Fibroblast of lung (primary cell): ENCODE results near the gene PLEKHG4B. TPM values are rescaled to one million over a fixed set of nuclear protein-coding genes. Genes with fewer than 3 reads are reported as not detected.

Source experiments
- DNase-seq, 2 donors: peaks; one replicate each; pipeline versions ENCODE4 v3.0.0 to v3.0.0-alpha.2; 2010; ENCODE audit warnings: low read depth in 2 of 2
- H2AFZ ChIP-seq: 2 replicates; pipeline ENCODE4 v1.5.1; 2012; ENCODE audit warnings: low read length, control low read depth, inconsistent platforms
- H3K27ac ChIP-seq: 2 replicates; pipeline ENCODE4 v1.5.1; 2011; ENCODE audit warnings: low read length, control low read depth; ENCODE audit not compliant: insufficient read depth
- H3K27me3 ChIP-seq: 2 replicates; pipeline ENCODE4 v1.5.1; 2011; ENCODE audit warnings: mild to moderate bottlenecking, low read length; ENCODE audit not compliant: control insufficient read depth, insufficient read depth
- H3K36me3 ChIP-seq: 2 replicates; pipeline ENCODE4 v1.5.1; 2011; ENCODE audit warnings: low read length; ENCODE audit not compliant: control insufficient read depth, insufficient read depth
- H3K4me1 ChIP-seq: 2 replicates; pipeline ENCODE4 v1.5.1; 2011; ENCODE audit warnings: low read length; ENCODE audit not compliant: control insufficient read depth, insufficient read depth; ENCODE audit errors: extremely low read depth
- H3K4me2 ChIP-seq: 2 replicates; pipeline ENCODE4 v1.5.1; 2011; ENCODE audit warnings: low read length, control low read depth; ENCODE audit not compliant: insufficient read depth; ENCODE audit errors: extremely low read depth
- H3K4me3 ChIP-seq, 4 experiments: fragments of 200-600 bp in 1 of 4; sonication (generic) in 1 of 4; replicated peaks in 1 of 4; 2 replicates each; pipeline ENCODE4 v1.5.1; 2011 to 2016; ENCODE audit warnings: low read length in 4 of 4, low read depth in 3 of 4, mild to moderate bottlenecking in 3 of 4, control low read depth in 2 of 4, inconsistent platforms in 1 of 4, mixed read lengths in 1 of 4; ENCODE audit not compliant: insufficient read depth in 1 of 4; ENCODE audit errors: control extremely low read depth in 1 of 4
- H3K79me2 ChIP-seq: 2 replicates; pipeline ENCODE4 v1.5.1; 2012; ENCODE audit warnings: mild to moderate bottlenecking, low read length, inconsistent platforms; ENCODE audit not compliant: control insufficient read depth, insufficient read depth
- H3K9ac ChIP-seq: 2 replicates; pipeline ENCODE4 v1.5.1; 2011; ENCODE audit warnings: mild to moderate bottlenecking, low read length, control low read depth; ENCODE audit not compliant: insufficient read depth
- H3K9me3 ChIP-seq: 2 replicates; pipeline ENCODE4 v1.5.1; 2012; ENCODE audit warnings: low read depth, low read length; ENCODE audit not compliant: control insufficient read depth, insufficient read depth
- H4K20me1 ChIP-seq: 2 replicates; pipeline ENCODE4 v1.5.1; 2011; ENCODE audit warnings: low read length; ENCODE audit not compliant: control insufficient read depth, insufficient read depth; ENCODE audit errors: extremely low read depth
- EZH2 ChIP-seq: IDR thresholded peaks from 2 replicates; pipeline ENCODE4 v1.5.1; 2012; ENCODE audit warnings: low read length, control low read depth, mild to moderate bottlenecking; ENCODE audit errors: missing control alignments
- polyA plus RNA-seq, 2 donors: library from polyadenylated mRNA; depleted of rRNA in 1 of 2; stranded (reverse) in 1 of 2; unstranded in 1 of 2; fragments of >200 nt; gene quantifications; 2 replicates each; pipeline ENCODE4 v1.2.1, GENCODE V29; 2011 to 2012; ENCODE audit warnings: missing spikeins in 1 of 2
- total RNA-seq: library from RNA; depleted of rRNA; stranded (reverse); fragments of >200 nt; gene quantifications from 2 replicates; pipeline ENCODE4 v1.2.1, GENCODE V29; 2014
- TF ChIP-seq, protein P1 (sequence below), 2 donors: IDR thresholded peaks in 1 of 2; conservative IDR thresholded peaks in 1 of 2; 1 replicate in 1 of 2; 2 replicates in 1 of 2; pipeline ENCODE4 v1.5.1; 2011 to 2012; ENCODE audit warnings: low read length in 2 of 2, control low read depth in 1 of 2, inconsistent platforms in 1 of 2, low read depth in 1 of 2, mild to moderate bottlenecking in 1 of 2

The PLEKHG4B gene
- total and polyA plus RNA-seq, 2 donors (not counting 1 experiment from before 2014, with no cell fraction given): under 0.01 to 0.08 TPM

DNA sequence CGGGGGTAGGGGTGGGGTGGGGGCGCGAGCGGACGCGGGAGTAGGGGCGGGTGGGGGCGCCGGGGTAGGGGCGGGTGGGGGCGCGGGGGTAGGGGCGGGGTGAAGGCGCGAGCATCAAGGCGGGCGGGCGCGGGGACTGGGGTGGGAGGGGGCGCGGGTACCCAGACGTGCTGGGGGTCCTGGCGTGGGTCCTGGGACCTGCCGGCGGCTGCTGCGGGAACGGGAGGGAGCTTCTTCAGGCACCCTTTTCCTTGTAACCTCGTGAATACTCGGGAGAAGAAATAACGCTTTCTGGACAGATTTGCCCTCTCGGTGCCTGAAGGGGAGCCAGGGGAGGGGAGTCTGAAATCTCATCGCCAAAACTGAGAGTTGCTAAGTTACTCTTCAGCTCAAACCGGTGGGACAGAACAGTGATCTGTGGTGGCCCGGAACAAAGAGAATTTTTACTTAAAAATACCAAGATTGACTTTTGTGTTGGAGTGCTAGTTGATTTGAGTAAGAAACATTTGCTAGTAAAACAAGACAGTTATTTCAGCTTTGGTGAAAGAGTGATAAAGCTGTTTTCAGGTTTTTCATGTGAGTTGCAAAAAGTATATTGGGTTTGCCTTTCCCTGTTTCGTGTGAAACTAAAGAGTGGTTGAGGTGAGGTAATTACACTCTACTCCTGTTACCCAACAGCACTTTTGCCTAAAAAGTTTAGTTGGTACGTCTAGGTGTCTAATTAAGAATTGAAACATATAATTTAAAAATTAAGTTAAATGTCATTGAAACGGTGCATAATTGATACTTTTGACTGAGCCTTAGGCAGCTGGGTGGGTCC is 643 bp downstream of the PLEKHG4B start:
- Histone ChIP-seq H3K4me1 (no peaks in the 10 kb centered on the region), H3K79me2 (no peaks in the 10 kb centered on the region), H2AFZ (no peak overlapping the region), H3K4me3 (no peak overlapping the region), H3K27me3 (peaks cover 36% of the 10 kb centered on the region), H3K4me2 (no peak overlapping the region), H4K20me1 (no peaks in the 10 kb centered on the region), H3K9ac (no peak overlapping the region), H3K36me3 (no peaks in the 10 kb centered on the region), H3K27ac (no peak overlapping the region), H3K9me3 (no peaks in the 10 kb centered on the region)
- peak; percentile 68 for TF ChIP-seq EZH2
- TF ChIP-seq, protein P1, sequence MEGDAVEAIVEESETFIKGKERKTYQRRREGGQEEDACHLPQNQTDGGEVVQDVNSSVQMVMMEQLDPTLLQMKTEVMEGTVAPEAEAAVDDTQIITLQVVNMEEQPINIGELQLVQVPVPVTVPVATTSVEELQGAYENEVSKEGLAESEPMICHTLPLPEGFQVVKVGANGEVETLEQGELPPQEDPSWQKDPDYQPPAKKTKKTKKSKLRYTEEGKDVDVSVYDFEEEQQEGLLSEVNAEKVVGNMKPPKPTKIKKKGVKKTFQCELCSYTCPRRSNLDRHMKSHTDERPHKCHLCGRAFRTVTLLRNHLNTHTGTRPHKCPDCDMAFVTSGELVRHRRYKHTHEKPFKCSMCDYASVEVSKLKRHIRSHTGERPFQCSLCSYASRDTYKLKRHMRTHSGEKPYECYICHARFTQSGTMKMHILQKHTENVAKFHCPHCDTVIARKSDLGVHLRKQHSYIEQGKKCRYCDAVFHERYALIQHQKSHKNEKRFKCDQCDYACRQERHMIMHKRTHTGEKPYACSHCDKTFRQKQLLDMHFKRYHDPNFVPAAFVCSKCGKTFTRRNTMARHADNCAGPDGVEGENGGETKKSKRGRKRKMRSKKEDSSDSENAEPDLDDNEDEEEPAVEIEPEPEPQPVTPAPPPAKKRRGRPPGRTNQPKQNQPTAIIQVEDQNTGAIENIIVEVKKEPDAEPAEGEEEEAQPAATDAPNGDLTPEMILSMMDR (conservative IDR thresholded peaks at IDR 0.05 in 1 of 2, IDR thresholded peaks at IDR 0.05 in 1 of 2; ENCODE audit: low read depth in 1 of 2, low read length in 2 of 2): no peak
- DNase-seq: peak in 1 of 2 donors; percentile 2

DNA sequence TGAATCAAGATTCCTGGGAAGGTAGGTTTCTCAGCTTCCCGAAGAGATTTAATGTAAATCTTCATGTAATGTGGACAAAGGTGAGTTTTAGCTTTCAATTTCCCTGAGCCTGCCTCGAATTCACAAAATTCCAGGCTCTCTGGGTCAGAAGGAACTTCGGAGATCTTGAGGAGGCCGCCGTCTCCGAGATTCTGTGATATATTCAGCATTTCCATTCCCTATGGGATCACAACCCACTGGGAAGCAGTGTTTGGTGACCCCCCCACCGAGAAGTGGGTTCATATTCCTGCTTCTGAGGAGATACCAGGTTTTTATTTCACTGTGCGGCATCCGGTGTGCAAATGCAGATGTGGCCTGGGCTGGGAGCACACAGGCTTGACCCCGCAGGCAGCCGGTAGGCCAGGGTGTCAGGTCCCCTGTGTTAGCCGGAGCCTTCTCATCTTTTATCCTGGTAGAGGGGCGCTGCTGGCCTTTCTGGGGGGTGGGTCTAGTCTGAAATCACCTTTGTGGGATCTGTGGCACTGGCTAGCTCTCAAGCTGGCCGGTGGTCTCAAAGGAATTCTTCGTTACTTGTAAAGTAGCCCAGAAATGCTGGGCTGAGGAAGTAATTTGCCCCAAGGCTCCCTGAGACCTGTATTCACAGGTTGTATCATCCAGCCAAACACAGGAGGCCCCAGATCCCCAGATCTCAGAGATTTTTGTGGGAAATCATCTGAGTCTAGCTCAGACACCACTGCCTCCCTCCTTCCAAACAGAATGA is 1.4 kb downstream of the PLEKHG4B start:
- no peak overlapping the region for H3K27ac ChIP-seq
- H4K20me1 ChIP-seq: no peaks in the 10 kb centered on the region
- H3K36me3 ChIP-seq: no peaks in the 10 kb centered on the region
- no peak for DNase-seq
- TF ChIP-seq EZH2: no peak
- TF ChIP-seq, protein P1 (conservative IDR thresholded peaks at IDR 0.05 in 1 of 2, IDR thresholded peaks at IDR 0.05 in 1 of 2; ENCODE audit: low read depth in 1 of 2, low read length in 2 of 2): no peak
- H3K27me3 ChIP-seq: peaks cover 36% of the 10 kb centered on the region
- no peaks in the 10 kb centered on the region for H3K4me1 ChIP-seq
- H3K4me2 ChIP-seq: no peak overlapping the region
- H3K79me2 ChIP-seq: no peaks in the 10 kb centered on the region
- no peak overlapping the region for H2AFZ ChIP-seq
- H3K9ac ChIP-seq: no peak overlapping the region
- H3K9me3 ChIP-seq: no peaks in the 10 kb centered on the region
- H3K4me3 ChIP-seq: no peak overlapping the region

- Histone ChIP-seq H3K4me3 (no peak overlapping the region), H2AFZ (no peak overlapping the region), H3K27me3 (peaks cover 31% of the 10 kb centered on the region), H3K9me3 (no peaks in the 10 kb centered on the region), H3K9ac (no peak overlapping the region), H3K4me2 (no peak overlapping the region), H3K27ac (no peak overlapping the region), H3K79me2 (no peaks in the 10 kb centered on the region), H3K36me3 (no peaks in the 10 kb centered on the region), H3K4me1 (no peaks in the 10 kb centered on the region), H4K20me1 (no peaks in the 10 kb centered on the region)
- no peak for DNase-seq
- TF ChIP-seq, protein P1 (conservative IDR thresholded peaks at IDR 0.05 in 1 of 2, IDR thresholded peaks at IDR 0.05 in 1 of 2; ENCODE audit: low read depth in 1 of 2, low read length in 2 of 2): no peak
- TF ChIP-seq EZH2: no peak
Observed at GRCh38 chr5:94113-94892, 2.3 kb downstream of the PLEKHG4B start.
